H1 (cell line): ENCODE data around the gene L3MBTL1. TPM values are rescaled to one million over a fixed set of nuclear protein-coding genes. Genes with fewer than 3 reads are reported as not detected.

ENCODE experiments used
- CTCF ChIA-PET: fragments of 300-600 bp; sonication (Branson Sonifier 250); formaldehyde crosslinking; loops from one replicate; lab custom pipeline; 2021; ENCODE audit not compliant: partially characterized antibody; lab: Charles Lee
- POLR2A ChIA-PET: fragments of 300-600 bp; sonication (Branson Sonifier 250); formaldehyde crosslinking; loops from one replicate; lab custom pipeline; 2021; ENCODE audit warnings: inconsistent platforms; ENCODE audit not compliant: partially characterized antibody; lab: Charles Lee
- DNase-seq, 2 experiments: peaks; one replicate each; pipeline versions ENCODE4 v3.0.0 to v3.0.0-alpha.2; 2010 to 2022; ENCODE audit warnings: low spot score in 2 of 2, low read depth in 1 of 2, mixed read lengths in 1 of 2
- FAIRE-seq: peaks from 2 replicates; lab custom pipeline; 2011; peaks lifted over from hg19 to GRCh38; lab: Jason Lieb, UNC
- H2AFZ ChIP-seq: 2 replicates; pipeline ENCODE4 v1.8.1; 2012; ENCODE audit warnings: low read length, inconsistent platforms
- H2AK5ac ChIP-seq: 2 replicates; pipeline ENCODE4 v1.6.1; 2013; ENCODE audit warnings: low read depth, low read length
- H2BK120ac ChIP-seq: replicated peaks from 2 replicates; pipeline ENCODE3; 2013; ENCODE audit warnings: low read depth, low read length, inconsistent platforms
- H2BK12ac ChIP-seq: 2 replicates; pipeline ENCODE4 v1.6.1; 2013; ENCODE audit warnings: low read depth, low read length
- H2BK15ac ChIP-seq: 2 replicates; pipeline ENCODE4 v1.6.1; 2013; ENCODE audit warnings: low read length
- H2BK20ac ChIP-seq: 2 replicates; pipeline ENCODE4 v1.6.1; 2013; ENCODE audit warnings: low read length
- H2BK5ac ChIP-seq: 2 replicates; pipeline ENCODE4 v1.6.1; 2013; ENCODE audit warnings: low read depth, low read length
- H3K14ac ChIP-seq: 2 replicates; pipeline ENCODE4 v1.6.1; 2013; ENCODE audit warnings: inconsistent platforms; ENCODE audit not compliant: insufficient read length
- H3K18ac ChIP-seq: 2 replicates; pipeline ENCODE4 v1.6.1; 2013; ENCODE audit warnings: low read length; ENCODE audit errors: extremely low read depth
- H3K23ac ChIP-seq: 2 replicates; pipeline ENCODE4 v1.6.1; 2013; ENCODE audit warnings: inconsistent platforms; ENCODE audit not compliant: insufficient read length
- H3K23me2 ChIP-seq: 2 replicates; pipeline ENCODE4 v1.6.1; 2013; ENCODE audit warnings: low read depth, low read length
- H3K27ac ChIP-seq: 2 replicates; pipeline ENCODE4 v1.6.1; 2011; ENCODE audit warnings: low read depth, low read length, inconsistent platforms
- H3K27me3 ChIP-seq, 4 experiments: replicated peaks in 1 of 4; 1 replicate in 1 of 4; 2 replicates in 3 of 4; pipeline versions ENCODE4 v1.6.1 to v1.8.1; 2011 to 2013; ENCODE audit warnings: low read length in 3 of 4, mild to moderate bottlenecking in 3 of 4, inconsistent platforms in 2 of 4, mixed read lengths in 2 of 4, moderate library complexity in 1 of 4; ENCODE audit not compliant: control insufficient read depth in 3 of 4, insufficient read depth in 3 of 4; ENCODE audit errors: extremely low read depth in 1 of 4
- H3K36me3 ChIP-seq, 4 experiments: 2 replicates each; pipeline versions ENCODE4 v1.6.1 to v1.8.1; 2011 to 2013; ENCODE audit warnings: mild to moderate bottlenecking in 4 of 4, low read length in 3 of 4, moderate library complexity in 2 of 4, control low read depth in 1 of 4, inconsistent platforms in 1 of 4; ENCODE audit not compliant: insufficient read depth in 4 of 4, control insufficient read depth in 2 of 4
- H3K4ac ChIP-seq: replicated peaks from 2 replicates; pipeline ENCODE3; 2013; ENCODE audit warnings: low read length, low read depth, mixed read lengths, inconsistent platforms; ENCODE audit not compliant: insufficient read length
- H3K4me1 ChIP-seq, 4 experiments: replicated peaks in 1 of 4; 1 replicate in 1 of 4; 2 replicates in 3 of 4; pipeline versions ENCODE4 v1.6.1 to v1.8.1; 2011 to 2013; ENCODE audit warnings: low read length in 3 of 4, inconsistent platforms in 2 of 4, mixed read lengths in 1 of 4; ENCODE audit not compliant: insufficient read depth in 4 of 4, control insufficient read depth in 3 of 4
- H3K4me2 ChIP-seq, 2 experiments: 2 replicates each; pipeline versions ENCODE4 v1.6.1 to v1.8.1; 2011 to 2013; ENCODE audit warnings: low read depth in 2 of 2, low read length in 2 of 2, control low read depth in 1 of 2, inconsistent platforms in 1 of 2, mild to moderate bottlenecking in 1 of 2; ENCODE audit not compliant: insufficient read depth in 1 of 2
- H3K4me3 ChIP-seq, 4 experiments: fragments of 200-600, 300-600 bp in 1 of 4; sonication (generic), shearing (Covaris generic), sonication (Bioruptor Twin) in 1 of 4; 2 replicates each; pipeline versions ENCODE4 v1.5.1 to v1.8.1; 2011 to 2016; ENCODE audit warnings: low read length in 4 of 4, low read depth in 3 of 4, control low read depth in 2 of 4, inconsistent platforms in 2 of 4, mild to moderate bottlenecking in 2 of 4, mixed read lengths in 1 of 4, moderate library complexity in 1 of 4; ENCODE audit not compliant: insufficient read depth in 2 of 4; ENCODE audit errors: extremely low read depth in 1 of 4
- H3K56ac ChIP-seq: replicated peaks from 2 replicates; pipeline ENCODE3; 2013; ENCODE audit warnings: low read depth, mild to moderate bottlenecking, mixed read lengths, low read length, inconsistent platforms; ENCODE audit not compliant: insufficient read length
- H3K79me1 ChIP-seq: 2 replicates; pipeline ENCODE4 v1.6.1; 2013; ENCODE audit warnings: low read depth, low read length, control low read depth
- H3K79me2 ChIP-seq, 2 experiments: 2 replicates each; pipeline versions ENCODE4 v1.6.1 to v1.8.1; 2012 to 2013; ENCODE audit warnings: low read length in 2 of 2, mild to moderate bottlenecking in 2 of 2, inconsistent platforms in 1 of 2; ENCODE audit not compliant: insufficient read depth in 2 of 2, control insufficient read depth in 1 of 2
- H3K9ac ChIP-seq, 4 experiments: replicated peaks in 1 of 4; 1 replicate in 1 of 4; 2 replicates in 3 of 4; pipeline versions ENCODE4 v1.6.1 to v1.8.1; 2011 to 2013; ENCODE audit warnings: low read depth in 3 of 4, low read length in 3 of 4, control low read depth in 2 of 4, mild to moderate bottlenecking in 2 of 4, moderate library complexity in 2 of 4, inconsistent platforms in 1 of 4; ENCODE audit errors: extremely low read depth in 1 of 4
- H3K9me3 ChIP-seq, 2 experiments: 2 replicates each; pipeline versions ENCODE4 v1.6.1 to v1.8.1; 2012 to 2013; ENCODE audit warnings: mild to moderate bottlenecking in 2 of 2, moderate library complexity in 2 of 2, control low read depth in 1 of 2, inconsistent platforms in 1 of 2, low read depth in 1 of 2, low read length in 1 of 2, mixed read lengths in 1 of 2; ENCODE audit not compliant: insufficient read depth in 2 of 2
- H4K20me1 ChIP-seq, 2 experiments: replicated peaks in 1 of 2; 2 replicates each; pipeline versions ENCODE3 to v1.8.1; 2011 to 2013; ENCODE audit warnings: inconsistent platforms in 2 of 2, low read length in 2 of 2, mild to moderate bottlenecking in 1 of 2; ENCODE audit not compliant: insufficient read depth in 2 of 2, control insufficient read depth in 1 of 2
- H4K5ac ChIP-seq: 2 replicates; pipeline ENCODE4 v1.6.1; 2013; ENCODE audit warnings: low read length, low read depth, mixed read lengths, inconsistent platforms; ENCODE audit not compliant: insufficient read length
- H4K8ac ChIP-seq: 2 replicates; pipeline ENCODE4 v1.8.0; 2013; ENCODE audit warnings: mild to moderate bottlenecking, moderate library complexity, low read length, inconsistent platforms; ENCODE audit not compliant: insufficient read depth; ENCODE audit errors: extremely low read depth
- H4K91ac ChIP-seq: replicated peaks from 2 replicates; pipeline ENCODE3; 2013; ENCODE audit warnings: low read length, mixed read lengths, inconsistent platforms; ENCODE audit not compliant: insufficient read length
- BRCA1 ChIP-seq: IDR thresholded peaks from 2 replicates; pipeline ENCODE4 v1.6.1; 2012; ENCODE audit warnings: low read depth, low read length, improper control_type of control experiment
- CBX8 ChIP-seq: fragments of 300-800, 300-1000 bp; sonication (generic); IDR thresholded peaks from 2 replicates; pipeline ENCODE4 v1.7.1; 2016; ENCODE audit warnings: low read depth, low read length, borderline replicate concordance
- CEBPB ChIP-seq: IDR thresholded peaks from 2 replicates; pipeline ENCODE4 v1.6.1; 2012; ENCODE audit warnings: low read depth, low read length
- CREB1 ChIP-seq: IDR thresholded peaks from 2 replicates; pipeline ENCODE4 v1.6.1; 2012; ENCODE audit warnings: inconsistent platforms
- GTF2F1 ChIP-seq: IDR thresholded peaks from 2 replicates; pipeline ENCODE4 v1.6.1; 2012; ENCODE audit warnings: low read depth, low read length, improper control_type of control experiment, borderline replicate concordance
- RBBP5 ChIP-seq: IDR thresholded peaks from 2 replicates; pipeline ENCODE4 v1.7.1; 2012; ENCODE audit warnings: low read depth, mild to moderate bottlenecking, inconsistent platforms, low read length, moderate library complexity, borderline replicate concordance
- RXRA ChIP-seq: IDR thresholded peaks from 2 replicates; pipeline ENCODE4 v1.6.1; 2011; ENCODE audit warnings: low read depth, mild to moderate bottlenecking, low read length, moderate library complexity; ENCODE audit not compliant: insufficient read depth
- SIRT6 ChIP-seq: IDR thresholded peaks from one replicate; pipeline ENCODE4 v1.7.1; 2012; ENCODE audit warnings: low read length, inconsistent platforms
- SRF ChIP-seq: IDR thresholded peaks from 2 replicates; pipeline ENCODE4 v1.6.1; 2011; ENCODE audit warnings: mild to moderate bottlenecking, low read depth, low read length, moderate library complexity
- TCF12 ChIP-seq: IDR thresholded peaks from 2 replicates; pipeline ENCODE4 v1.6.1; 2011; ENCODE audit warnings: low read depth, mild to moderate bottlenecking, low read length
- WGBS, 2 experiments: shearing (Covaris generic) in 1 of 2; methylation state at CpG; one replicate each; pipeline versions ENCODE4 v1.1.6 to v1.1.7; 2013 to 2015; ENCODE audit warnings: low lambda C conversion rate in 2 of 2, mixed read lengths in 2 of 2, inconsistent platforms in 1 of 2, low coverage in 1 of 2, missing lambda C conversion rate in 1 of 2; ENCODE audit not compliant: insufficient replicate concordance in 2 of 2, insufficient coverage in 1 of 2, insufficient read length in 1 of 2; ENCODE audit errors: extremely low coverage in 1 of 2, missing lambda C conversion rate in 1 of 2; 5-methylcytosine and 5-hydroxymethylcytosine counted together
- polyA plus RNA-seq, 7 experiments: library from polyadenylated mRNA; depleted of rRNA in 3 of 7; stranded (reverse) in 5 of 7; unstranded in 2 of 7; fragments of >200 nt in 5 of 7; fragments of 200-250 nt in 2 of 7; gene quantifications; 1 replicate in 5 of 7; 2 replicates in 1 of 7; 4 replicates in 1 of 7; pipeline versions ENCODE4 v1.2.1 to v1.2.3, GENCODE V29; 2011 to 2013; ENCODE audit warnings: missing spikeins in 2 of 7, mixed read lengths in 2 of 7
- total RNA-seq: library from RNA; stranded (reverse); fragmentation: NEBNext Ultra II Directional; extraction: Animal tissue kit (Norgen Biotek cat#: 25700); gene quantifications from 2 replicates; pipeline ENCODE4 v1.2.1, GENCODE V29; 2021
- TF ChIP-seq, protein P1 (sequence below): IDR thresholded peaks from 2 replicates; pipeline ENCODE4 v1.6.1; 2011; ENCODE audit warnings: low read depth, mild to moderate bottlenecking, low read length; ENCODE audit not compliant: insufficient read depth

L3MBTL1 gene
- total and polyA plus RNA-seq, 2 of the 8 experiments (the other 6 are each of a cell fraction or from before 2014, with no cell fraction given) = 11.9 to 17.0 TPM

DNA sequence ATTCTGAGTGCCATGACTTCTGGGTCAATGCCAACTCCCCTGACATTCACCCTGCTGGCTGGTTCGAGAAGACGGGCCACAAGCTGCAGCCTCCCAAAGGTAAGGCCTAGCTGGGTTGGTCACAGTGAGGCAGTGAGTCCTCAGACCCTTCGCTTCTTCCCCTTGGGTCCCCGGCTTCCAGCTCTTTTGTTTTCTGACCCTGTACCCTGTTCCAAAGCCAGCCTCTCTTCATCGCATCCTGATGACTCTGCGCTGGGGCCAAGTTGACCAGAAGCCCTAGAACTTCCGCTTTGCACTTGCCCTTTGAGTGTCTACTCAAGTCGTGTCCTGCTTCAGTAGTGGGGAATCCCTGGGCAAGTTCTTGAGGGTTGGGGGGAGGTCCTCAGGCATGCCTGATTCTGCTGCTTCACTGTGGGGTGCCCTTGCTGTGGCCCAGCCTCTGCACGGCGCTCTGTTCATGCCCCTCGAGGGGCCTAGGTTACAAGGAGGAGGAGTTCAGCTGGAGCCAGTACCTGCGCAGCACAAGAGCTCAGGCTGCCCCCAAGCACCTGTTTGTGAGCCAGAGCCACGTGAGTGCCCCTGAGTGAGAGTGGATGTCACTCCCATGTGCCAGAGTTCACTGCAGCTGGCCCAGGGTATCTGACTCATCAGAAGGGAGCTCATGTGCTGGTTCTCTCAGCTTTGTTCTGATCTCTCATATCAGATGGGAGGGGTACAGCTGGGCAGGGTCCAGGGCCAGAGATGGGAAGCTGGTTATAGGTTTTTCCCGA is 23.0 kb downstream of the L3MBTL1 start:
- H3K4ac ChIP-seq = no peak overlapping the region
- H3K79me2 ChIP-seq = no peaks in the 10 kb centered on the region
- H2BK20ac ChIP-seq = no peak overlapping the region
- H3K27ac ChIP-seq = no peak overlapping the region
- CTCF ChIA-PET = interaction anchor here (1.5 to 7.3 kb wide), 2 partner anchors 8 to 81 kb away, joined by 3 to 54 read pairs; no protein-coding TSS in a partner anchor
- no peak overlapping the region for H3K56ac ChIP-seq
- H3K4me3 ChIP-seq = no peak overlapping the region
- H2AK5ac ChIP-seq = no peak overlapping the region
- 0 out of 2 replicates have a peak, but pooled peaks cover 2% of the 10 kb centered on the region for H3K79me1 ChIP-seq
- TF ChIP-seq SRF (no peak), BRCA1 (no peak), RBBP5 (no peak), CEBPB (no peak), CBX8 (no peak), GTF2F1 (no peak), CREB1 (no peak), RXRA (no peak), TCF12 (no peak), SIRT6 (no peak)
- TF ChIP-seq, protein P1, sequence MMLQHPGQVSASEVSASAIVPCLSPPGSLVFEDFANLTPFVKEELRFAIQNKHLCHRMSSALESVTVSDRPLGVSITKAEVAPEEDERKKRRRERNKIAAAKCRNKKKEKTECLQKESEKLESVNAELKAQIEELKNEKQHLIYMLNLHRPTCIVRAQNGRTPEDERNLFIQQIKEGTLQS = no peak
- H4K5ac ChIP-seq = no peak overlapping the region
- H2BK15ac ChIP-seq = no peak overlapping the region
- 86% methylated on average over 13 of the region's 14 CpGs; no CpG with 5 or more reads in 1 of the 2 experiments for WGBS, 2 experiments
- no peak overlapping the region for H2AFZ ChIP-seq
- H3K27me3 ChIP-seq = no peaks in the 10 kb centered on the region
- POLR2A ChIA-PET = interaction anchor here (3.0 to 3.2 kb wide), 2 partner anchors 15 to 73 kb away, joined by 13 to 17 read pairs; partner anchors contain the start of gene SRSF6
- H4K91ac ChIP-seq = no peak overlapping the region
- H2BK12ac ChIP-seq = no peak overlapping the region
- no peak overlapping the region for H4K8ac ChIP-seq
- no peak overlapping the region for H2BK5ac ChIP-seq
- FAIRE-seq = no peak
- no peaks in the 10 kb centered on the region for H3K4me1 ChIP-seq
- peaks cover 2 to 4% of the 10 kb centered on the region in 2 experiments for H4K20me1 ChIP-seq
- no peak overlapping the region for H3K14ac ChIP-seq
- H3K9ac ChIP-seq = no peak overlapping the region
- no peak overlapping the region for H3K18ac ChIP-seq
- H3K23ac ChIP-seq = no peak overlapping the region
- H2BK120ac ChIP-seq = no peak overlapping the region
- H3K36me3 ChIP-seq = peaks cover 0 to 5% (median 0%) of the 10 kb centered on the region in 4 experiments; a peak in 2 of 8 replicates
- H3K23me2 ChIP-seq = no peaks in the 10 kb centered on the region
- H3K9me3 ChIP-seq = no peaks in the 10 kb centered on the region
- no peak for DNase-seq
- no peak overlapping the region for H3K4me2 ChIP-seq
